Measurements from ENCODE around the gene EPB41. TPM values are rescaled to one million over a fixed set of nuclear protein-coding genes. Genes with fewer than 3 reads are reported as not detected.

EPB41 gene
- total RNA-seq, 1 donor from 2014 or later, result 32.4 TPM

DNA sequence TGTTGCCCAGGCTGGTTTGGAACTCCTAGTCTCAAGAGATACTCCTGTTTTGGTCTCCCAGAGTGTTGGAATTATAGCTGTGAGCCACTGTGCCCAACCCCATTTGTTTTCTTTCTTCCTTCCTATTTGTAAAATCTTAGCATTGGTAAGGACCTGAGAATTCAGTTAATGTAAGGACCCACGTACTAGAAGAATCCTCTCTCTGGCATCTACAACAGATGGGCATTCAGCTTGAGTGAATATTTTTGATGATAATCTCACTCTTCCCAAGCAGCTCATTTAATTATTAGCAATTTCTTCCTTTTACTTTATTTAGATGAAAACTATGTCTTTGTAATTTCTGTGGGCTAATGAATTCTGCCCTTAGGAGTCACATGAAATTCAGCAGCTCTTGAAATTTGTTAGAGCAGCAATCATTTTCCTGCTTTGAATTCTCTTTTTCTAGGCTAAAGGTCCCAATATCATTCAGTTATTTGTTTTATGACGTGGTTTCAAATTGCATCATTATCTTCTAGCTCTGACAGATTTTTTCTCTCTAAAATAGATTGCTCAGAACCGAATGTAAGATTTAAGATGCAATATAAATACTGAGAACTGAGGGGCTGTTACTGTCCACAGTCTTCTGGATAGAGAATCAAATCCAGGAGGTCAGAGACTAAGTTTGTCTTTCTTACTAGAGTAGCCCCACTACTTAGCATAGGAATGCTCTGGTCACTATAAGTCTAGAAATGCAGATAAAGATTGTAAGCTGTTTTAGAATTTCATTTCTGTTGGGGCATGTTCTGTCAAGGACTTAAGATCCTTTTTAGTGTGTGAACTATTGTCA is 59.4 kb downstream of the EPB41 start:
- DNase-seq (ENCODE audit: extremely low read depth, low read depth, low spot score), result no peak

DNA sequence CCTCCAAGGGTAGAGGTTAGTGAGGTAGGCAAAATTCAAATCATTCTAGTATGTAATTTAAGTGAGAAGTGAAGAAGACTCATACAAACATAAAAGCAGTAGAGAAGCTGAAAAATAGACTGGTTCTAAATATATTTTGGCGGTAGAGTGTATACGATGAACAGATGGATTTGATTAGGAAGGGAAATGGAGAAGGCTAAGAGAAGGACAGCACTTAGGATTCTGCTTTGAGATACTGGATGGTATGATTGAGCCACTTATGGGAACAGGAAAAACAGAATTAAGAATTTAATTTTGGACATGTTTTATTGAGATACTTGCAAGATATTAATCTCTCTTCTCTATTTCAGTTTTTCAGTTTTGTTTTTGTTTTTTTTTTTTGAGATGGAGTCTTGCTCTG is 60.1 kb downstream of the EPB41 start:
- no peak for DNase-seq (ENCODE audit: extremely low read depth, low read depth, low spot score)

DNA sequence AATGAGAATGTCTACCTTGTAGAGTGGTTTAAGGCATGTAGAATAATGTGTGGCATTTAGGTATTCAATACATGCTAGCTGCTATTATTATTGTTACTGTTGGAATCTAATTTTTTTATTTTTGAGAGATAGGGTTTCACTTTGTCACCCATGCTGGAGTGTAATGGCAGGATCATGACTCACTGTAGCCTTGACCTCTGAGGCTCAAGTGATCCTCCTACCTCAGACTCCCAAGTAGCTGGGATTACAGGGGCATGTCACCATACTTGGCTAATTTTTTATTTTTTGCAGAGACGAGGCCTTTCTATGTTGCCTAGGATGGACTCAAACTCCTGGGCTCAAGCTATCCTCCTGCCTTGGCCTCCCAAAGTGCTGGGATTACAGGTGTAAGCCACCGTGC is 61.9 kb downstream of the EPB41 start:
- no peak for DNase-seq (ENCODE audit: extremely low read depth, low read depth, low spot score)

DNA sequence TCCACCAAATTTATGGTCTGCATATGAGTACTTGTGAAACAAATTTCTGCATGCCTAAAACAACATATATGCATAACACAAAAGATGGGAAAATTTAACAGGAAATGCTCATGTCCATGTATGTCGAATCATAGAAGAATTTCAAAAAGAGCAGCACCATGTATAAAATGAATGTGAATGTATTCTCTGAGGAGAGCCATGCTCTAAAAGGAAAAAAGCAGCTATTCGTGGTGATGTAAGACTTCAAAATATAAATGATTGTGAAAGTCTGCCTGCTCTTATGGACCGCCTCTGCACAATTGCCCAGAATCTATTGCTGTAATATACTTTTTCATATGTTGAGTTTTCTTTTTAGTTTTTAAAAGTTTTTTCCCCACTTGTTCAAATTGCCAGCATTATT is 66.8 kb downstream of the EPB41 start:
- no peak for DNase-seq (ENCODE audit: extremely low read depth, low read depth, low spot score)

DNA sequence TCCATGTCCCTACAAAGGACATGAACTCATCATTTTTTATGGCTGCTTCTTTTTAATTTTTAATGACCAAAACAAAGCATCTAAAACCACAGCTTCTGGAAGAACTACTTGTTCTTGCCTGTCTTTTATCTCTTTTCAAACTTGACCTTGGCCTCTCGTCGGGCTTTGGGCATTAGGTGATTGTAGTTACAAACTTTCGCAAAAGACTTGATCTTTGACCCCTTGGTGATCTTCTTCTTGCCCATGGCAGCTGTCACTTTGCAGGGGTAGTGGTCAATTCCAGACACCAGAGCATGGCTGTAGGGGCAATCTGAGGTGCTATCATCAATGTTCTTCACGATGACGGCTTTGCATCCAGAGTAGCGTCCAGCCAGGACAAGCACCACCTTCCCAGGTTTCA is 67.8 kb downstream of the EPB41 start:
- DNase-seq (ENCODE audit: extremely low read depth, low read depth, low spot score), result no peak

DNA sequence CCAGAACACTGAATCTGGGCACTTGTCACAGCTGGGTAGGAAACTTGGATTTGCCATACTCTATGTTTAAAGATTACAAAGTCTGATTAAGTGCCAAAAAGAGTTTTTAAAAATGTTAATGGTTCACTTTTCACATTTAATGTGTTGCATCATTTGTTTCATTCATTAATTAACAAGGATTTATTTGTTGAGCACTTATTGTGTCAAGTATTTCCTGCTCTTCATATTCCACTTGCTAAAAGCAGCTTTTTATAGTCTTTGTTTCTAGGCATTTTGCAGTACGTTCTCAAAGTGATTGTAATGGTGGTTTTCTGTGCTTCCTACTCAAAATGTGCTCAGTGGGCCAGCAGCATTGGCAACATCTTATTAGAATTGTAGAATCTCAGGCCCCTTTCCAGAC is 68.7 kb downstream of the EPB41 start:
- DNase-seq (ENCODE audit: extremely low read depth, low read depth, low spot score), result no peak

DNA sequence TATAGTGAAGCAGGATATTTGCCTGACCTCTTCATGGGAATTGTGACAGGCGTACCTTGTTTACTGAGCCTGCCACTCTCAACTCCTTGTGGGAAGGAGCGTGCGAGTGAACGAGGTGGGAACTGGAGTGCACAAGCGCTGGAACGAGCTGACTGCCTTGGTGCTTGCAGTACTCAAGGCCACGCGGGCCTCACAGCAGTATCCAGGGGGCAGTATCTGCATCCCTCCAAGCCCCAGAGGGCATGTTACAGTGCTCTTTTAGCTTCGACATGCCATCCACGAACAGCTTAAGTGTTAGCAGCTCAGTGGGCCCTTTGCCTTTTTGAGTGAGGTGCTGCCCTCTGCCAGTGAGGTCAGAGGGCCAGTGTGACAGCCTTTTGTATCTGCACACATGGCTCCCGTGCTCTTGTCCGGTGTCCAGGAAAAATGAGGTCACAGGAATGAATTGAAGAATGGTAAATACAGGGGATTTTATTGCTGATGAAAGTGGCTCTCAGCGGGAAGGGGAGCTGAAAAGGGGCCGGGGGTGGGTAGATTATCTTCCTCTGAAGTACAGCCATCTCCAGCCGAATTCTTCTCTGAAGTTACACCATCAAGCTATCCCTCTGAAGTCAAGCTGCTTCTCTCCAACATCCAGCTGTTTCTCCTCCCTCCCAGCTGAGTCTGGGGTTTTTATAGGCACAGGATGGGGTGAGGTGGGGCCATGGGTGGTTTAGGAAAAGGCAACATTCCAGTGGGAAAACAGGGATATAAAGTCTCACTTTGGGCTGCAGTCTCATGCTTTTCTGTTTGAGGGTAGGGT is 69.3 kb downstream of the EPB41 start:
- DNase-seq (ENCODE audit: extremely low read depth, low read depth, low spot score), result no peak

DNA sequence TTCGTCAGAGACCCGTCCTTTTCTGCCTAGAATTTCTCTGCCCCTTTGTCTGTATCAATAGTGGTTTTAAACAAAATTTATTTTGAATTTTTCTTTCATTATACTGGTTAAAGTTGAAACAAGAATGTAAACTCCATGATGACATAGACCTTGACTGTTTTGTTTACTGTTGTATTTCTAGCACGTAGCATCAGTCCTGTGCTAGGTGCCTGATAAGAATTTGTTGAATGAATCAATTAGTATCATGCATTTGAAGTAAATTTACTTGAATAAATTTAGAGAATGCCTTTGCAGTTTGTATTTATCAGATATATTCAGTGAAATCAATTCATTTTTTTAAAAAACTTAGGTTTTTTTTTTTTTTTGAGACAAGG is 69.9 kb downstream of the EPB41 start:
- DNase-seq (ENCODE audit: extremely low read depth, low read depth, low spot score), result no peak

DNA sequence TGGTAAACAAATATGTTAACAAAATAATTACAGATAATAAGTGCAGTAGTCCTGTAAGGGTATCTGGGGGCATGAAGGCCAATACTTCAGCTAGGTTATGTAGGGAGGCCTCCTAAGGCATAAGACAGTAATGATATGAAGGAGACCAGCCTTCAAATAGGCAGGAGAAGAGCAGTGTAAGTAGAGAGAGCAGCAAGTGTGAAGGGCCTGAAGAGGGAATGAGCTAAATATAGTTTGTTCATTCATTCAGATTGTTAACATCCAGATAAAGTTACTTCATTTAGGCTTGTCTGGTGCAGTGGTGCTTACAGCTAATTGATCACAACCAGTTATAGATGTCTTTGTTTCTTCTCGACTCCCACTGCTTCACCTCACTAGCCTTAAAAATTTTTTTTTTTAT is 71.1 kb downstream of the EPB41 start:
- DNase-seq (ENCODE audit: extremely low read depth, low read depth, low spot score), result no peak

DNA sequence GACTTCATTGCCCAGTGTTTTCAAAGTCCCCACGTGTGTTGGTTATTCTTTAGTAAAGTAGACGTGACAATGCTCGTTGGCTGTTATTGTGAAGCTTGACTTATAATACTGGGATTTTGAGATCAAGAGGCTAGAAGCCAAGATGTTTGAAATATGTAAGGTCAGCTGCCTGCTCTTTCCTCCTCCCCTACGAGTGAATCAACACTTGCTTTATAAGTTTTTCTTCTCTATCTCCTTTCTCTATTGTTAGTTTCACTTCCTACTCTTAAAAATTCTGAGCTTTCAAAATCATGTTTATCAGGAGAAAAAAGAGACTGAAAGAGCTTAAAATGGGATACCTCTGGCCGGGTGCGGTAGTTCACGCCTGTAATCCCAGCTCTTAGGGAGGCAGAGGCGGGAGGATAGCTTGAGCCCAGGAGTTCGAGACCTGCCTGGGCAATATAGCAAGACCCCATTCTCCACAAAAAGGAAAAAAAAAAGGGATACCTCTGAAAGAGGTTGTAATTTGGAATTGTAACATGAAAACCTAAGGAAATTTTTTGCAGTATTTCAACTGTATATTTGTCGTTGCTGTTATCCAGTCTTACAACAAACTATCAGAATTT is 72.0 kb downstream of the EPB41 start:
- no peak for DNase-seq (ENCODE audit: extremely low read depth, low read depth, low spot score)

DNA sequence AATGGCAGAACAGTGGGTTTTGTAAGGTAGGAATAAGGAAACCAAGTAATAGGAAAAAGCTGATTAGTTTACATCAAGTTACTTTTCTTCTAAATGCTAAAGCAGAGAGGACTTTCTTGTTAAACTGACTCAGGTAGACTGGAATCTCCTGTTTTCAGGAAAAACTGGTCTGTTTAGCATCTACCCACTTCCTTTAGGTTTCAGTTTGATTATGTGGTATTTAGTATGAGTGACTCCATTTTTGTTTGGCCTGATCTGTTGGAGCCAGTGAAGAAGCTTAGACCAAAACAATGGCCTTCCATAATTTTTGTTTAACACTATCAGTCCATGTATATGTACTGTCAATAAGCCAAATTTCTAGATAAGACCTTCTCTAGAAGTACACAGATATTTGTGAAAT is 88.4 kb downstream of the EPB41 start:
- no peak for DNase-seq (ENCODE audit: extremely low read depth, low read depth, low spot score)

DNA sequence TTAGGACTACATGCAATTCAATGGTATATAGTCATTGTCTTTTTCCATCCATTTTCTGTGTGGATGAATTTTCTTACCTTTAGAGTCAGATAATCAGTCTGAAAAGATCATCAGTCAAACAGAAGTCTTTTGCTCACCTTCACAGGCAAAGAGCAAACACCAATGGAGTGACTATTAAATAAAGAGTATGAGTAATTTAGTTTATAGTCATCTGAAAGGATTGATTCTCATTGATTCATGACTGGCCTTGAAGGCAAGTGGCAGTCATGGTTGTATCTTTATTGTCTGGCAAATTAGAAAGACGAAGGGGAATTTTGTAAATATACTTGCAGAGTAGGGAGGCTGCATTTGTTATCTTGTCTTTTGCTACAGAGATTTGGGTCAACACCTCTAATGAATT is 89.9 kb downstream of the EPB41 start:
- DNase-seq (ENCODE audit: extremely low read depth, low read depth, low spot score), result no peak

DNA sequence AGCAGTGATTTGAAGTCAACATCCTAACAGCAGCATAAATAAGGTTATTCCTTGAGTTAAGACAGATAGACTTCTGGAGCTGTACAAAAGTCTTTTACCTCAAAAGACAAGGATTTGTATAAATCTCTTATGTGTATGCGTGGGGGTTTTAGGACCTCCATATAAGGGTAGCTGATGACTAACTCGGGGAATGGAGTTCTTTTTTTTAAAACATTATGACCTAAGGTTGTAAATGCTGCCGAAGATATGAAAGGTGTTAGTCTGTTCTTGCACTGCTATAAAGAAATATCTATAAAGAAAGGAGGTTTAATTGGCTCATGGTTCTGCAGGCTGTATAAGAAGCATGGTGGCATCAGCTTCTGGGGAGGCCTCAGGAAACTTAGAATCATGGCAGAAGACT is 90.4 kb downstream of the EPB41 start:
- no peak for DNase-seq (ENCODE audit: extremely low read depth, low read depth, low spot score)

DNA sequence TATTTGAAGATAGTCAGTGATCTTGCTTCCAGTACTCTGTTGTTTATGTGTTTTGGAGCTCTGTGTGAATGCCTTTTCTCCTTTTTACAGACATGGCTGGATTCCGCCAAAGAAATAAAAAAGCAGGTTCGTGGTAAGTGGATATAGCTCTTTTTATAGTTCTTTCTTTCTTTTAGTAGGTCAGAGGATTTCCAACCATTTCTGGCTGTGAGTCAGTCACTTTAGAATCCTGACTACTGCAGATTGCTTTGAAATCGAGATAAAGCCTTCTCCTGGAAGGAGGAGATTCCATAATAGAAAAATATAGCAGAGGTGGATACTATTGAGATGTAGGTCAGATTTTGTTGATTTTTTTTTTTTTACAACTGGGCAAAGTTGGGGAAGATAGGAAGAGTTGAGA is 97.4 kb downstream of the EPB41 start:
- DNase-seq (ENCODE audit: extremely low read depth, low read depth, low spot score), result no peak

DNA sequence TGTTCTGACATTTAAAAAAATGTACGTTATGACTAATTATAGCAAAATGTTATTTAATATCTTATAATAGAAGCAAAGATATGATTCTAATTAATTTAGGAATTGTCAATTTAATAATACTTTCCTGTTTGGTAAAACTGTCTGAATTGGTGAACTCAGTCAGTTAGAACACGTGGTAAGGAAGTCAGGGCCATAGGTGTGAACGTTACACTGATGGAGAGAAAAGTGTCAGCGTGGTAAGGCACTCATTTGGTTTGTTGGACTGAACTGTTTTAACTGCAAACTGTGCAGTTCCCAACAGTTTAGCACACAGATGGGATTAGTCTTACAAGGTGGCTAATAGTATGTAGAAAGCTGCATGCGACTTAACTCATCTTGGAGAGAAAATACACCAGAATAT is 102.9 kb downstream of the EPB41 start:
- DNase-seq (ENCODE audit: extremely low read depth, low read depth, low spot score), result no peak

DNA sequence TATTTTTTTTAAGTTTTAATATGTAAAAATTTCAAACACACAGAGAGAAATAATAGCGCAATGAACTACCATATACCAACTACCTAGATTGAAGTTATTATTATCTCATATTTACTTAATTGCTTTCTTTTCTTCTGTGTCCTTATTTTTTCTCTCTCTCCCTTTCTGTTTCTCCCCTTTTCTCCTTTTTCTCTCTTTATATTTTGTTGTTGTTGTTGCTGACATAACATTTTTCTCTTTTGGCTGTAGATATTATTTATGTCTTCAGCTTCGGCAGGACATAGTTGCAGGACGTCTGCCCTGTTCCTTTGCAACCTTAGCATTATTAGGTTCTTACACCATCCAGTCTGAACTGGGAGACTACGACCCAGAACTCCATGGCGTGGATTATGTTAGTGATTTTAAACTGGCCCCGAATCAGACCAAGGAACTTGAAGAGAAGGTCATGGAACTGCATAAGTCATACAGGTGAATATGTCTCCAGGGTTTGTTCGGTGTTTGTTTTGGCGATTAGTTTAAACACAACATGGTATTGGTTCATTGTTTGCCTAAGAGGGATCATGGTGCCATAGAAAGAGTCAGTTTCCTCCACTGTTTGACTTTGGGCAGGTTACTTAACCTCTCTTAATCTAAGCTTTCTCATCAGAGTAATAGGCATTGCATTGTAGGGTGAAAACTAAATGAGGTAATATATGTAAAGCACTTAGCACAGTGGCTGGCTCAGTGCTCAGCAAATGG is 103.8 kb downstream of the EPB41 start:
- no peak for DNase-seq (ENCODE audit: extremely low read depth, low read depth, low spot score)

DNA sequence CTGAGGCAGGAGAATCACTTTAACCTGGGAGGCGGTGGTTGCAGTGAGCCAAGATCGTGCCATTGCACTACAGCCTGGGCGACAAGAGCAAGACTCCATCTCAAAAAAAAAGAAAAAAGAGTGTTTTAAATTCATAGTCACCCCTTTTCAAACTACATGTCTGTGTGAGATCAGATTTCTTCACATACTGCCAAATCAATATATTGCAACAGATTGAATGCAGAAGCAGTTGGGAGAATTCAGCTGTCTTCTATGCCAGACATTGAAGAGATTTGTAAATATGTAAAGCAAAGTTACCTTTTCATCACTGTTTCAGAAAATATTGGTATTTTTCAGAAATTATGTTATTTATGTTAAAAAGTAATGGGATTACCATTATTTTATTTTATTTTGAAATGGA is 108.3 kb downstream of the EPB41 start:
- DNase-seq (ENCODE audit: extremely low read depth, low read depth, low spot score), result no peak

DNA sequence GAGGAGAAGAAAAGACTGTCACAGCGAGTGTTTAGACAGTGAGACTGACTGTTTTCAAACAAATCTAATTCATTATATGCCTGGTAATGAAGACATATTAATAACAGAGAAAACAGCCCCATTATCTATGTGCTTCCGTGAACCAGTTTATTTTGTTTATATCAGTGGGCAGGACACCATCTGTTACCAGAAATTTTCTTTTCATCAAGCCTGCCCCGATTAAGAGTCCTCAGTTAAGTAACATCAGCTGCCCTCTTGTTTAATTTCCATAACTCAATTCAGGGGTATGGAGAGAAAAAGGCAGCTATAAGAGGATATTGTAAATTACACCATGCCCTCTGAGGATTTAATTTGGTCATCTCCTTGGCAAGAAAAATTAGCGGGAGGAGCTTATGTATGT is 115.3 kb downstream of the EPB41 start:
- no peak for DNase-seq (ENCODE audit: extremely low read depth, low read depth, low spot score)

DNA sequence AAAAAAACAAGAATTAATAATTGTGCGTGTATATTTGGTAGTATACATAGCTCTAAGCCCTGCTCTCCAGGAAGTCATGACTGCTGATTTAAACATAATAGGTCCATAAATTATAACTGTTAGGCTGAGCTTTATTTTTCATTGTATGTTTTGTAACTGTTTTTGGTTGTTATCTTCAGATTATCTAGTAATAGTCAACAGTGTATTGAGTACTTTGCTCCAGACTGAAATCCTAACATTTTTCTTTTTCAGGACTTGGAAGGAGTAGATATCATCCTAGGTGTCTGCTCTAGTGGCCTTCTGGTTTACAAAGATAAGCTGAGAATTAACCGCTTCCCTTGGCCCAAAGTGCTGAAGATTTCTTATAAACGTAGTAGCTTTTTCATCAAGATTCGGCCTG is 118.5 kb downstream of the EPB41 start:
- no peak for DNase-seq (ENCODE audit: extremely low read depth, low read depth, low spot score)

DNA sequence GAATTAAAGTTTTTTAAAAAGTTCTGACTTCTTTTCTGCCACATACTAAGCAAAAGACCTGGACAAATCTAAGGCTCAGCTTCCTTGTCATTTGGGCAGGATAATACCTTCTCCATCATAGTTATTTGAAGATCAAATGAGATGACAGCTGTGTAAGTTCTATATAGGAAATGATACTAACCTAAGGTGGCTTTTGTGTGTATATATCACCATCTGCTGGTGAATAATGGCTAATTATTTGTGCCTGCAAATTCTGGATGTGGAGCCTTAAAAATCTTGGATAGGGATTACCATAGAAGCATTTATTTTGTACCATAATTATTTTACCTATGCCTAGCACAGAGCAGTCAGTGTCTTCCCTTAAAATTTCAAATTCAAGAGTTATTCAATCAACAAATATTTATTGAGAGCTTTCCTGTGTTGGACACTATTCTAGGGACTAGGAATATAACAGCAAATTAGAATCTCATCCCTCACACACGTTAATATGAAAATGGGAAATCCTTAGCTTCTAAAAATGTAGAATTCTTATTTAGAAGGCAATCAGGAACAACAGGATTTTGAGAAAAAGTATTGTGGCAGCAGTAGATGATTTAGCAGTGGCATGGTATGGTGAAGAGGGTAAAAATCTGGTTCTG is 119.6 kb downstream of the EPB41 start:
- peak; percentile 25 for DNase-seq (ENCODE audit: extremely low read depth, low read depth, low spot score)

All from glomerular endothelial cell (primary cell).